PC-9 (cell line): ENCODE data around the gene STK32A. TPM values are rescaled to one million over a fixed set of nuclear protein-coding genes. Genes with fewer than 3 reads are reported as not detected.

Source experiments
- BruUV-seq: library from RNA; stranded (reverse); fragments of 400-500 nt; replicated peaks from 2 replicates; lab custom pipeline; 2021; lab: Mats Ljungman, UMichigan
- CTCF ChIA-PET: fragments of 300-600 bp; sonication (Branson Sonifier 250); formaldehyde crosslinking; loops from one replicate; lab custom pipeline; 2022; ENCODE audit warnings: antibody characterized with exemption; lab: Charles Lee
- POLR2A ChIA-PET: fragments of 300-600 bp; sonication (Branson Sonifier 250); formaldehyde crosslinking; loops from one replicate; lab custom pipeline; 2022; ENCODE audit warnings: antibody characterized with exemption; ENCODE audit not compliant: unreplicated experiment; lab: Charles Lee
- DNase-seq, 2 experiments: peaks; one replicate each; pipeline versions ENCODE4 v3.0.0 to v3.0.0-alpha.2; 2015 to 2022; ENCODE audit warnings: mixed read lengths in 1 of 2
- H2AFZ ChIP-seq: fragments of 200-600 bp; sonication (generic); 2 replicates; pipeline ENCODE4 v1.8.1; 2017; ENCODE audit warnings: antibody characterized with exemption
- H3F3A ChIP-seq: fragments of 200-600 bp; sonication (generic); 2 replicates; pipeline ENCODE4 v1.8.1; 2017; ENCODE audit warnings: antibody characterized with exemption, mild to moderate bottlenecking, low read depth; ENCODE audit not compliant: insufficient read depth
- H3K27ac ChIP-seq: fragments of 200-600 bp; sonication (generic); 2 replicates; pipeline ENCODE4 v1.6.1; 2016; ENCODE audit warnings: mixed run types
- H3K27me3 ChIP-seq: fragments of 200-600 bp; sonication (generic); 2 replicates; pipeline ENCODE4 v1.6.1; 2016; ENCODE audit warnings: low read depth, mixed run types; ENCODE audit not compliant: insufficient read depth
- H3K36me3 ChIP-seq: fragments of 200-600 bp; sonication (generic); 2 replicates; pipeline ENCODE4 v1.6.1; 2016; ENCODE audit warnings: low read depth, mixed run types
- H3K4me1 ChIP-seq: fragments of 200-600 bp; sonication (generic); replicated peaks from 2 replicates; pipeline ENCODE4 v1.6.1; 2016; ENCODE audit warnings: mixed run types; ENCODE audit not compliant: insufficient read depth
- H3K4me2 ChIP-seq: fragments of 200-600 bp; sonication (generic); 2 replicates; pipeline ENCODE4 v1.6.1; 2017; ENCODE audit warnings: mixed run types
- H3K4me3 ChIP-seq: fragments of 200-600 bp; sonication (generic); 2 replicates; pipeline ENCODE4 v1.6.1; 2016; ENCODE audit warnings: mixed run types
- H3K79me2 ChIP-seq: fragments of 200-600 bp; sonication (generic); 2 replicates; pipeline ENCODE4 v1.6.1; 2017; ENCODE audit warnings: low read depth, mixed run types
- H3K9me2 ChIP-seq: fragments of 200-600 bp; sonication (generic); 2 replicates; pipeline ENCODE4 v1.8.1; 2017; ENCODE audit warnings: mild to moderate bottlenecking; ENCODE audit not compliant: insufficient read depth
- H3K9me3 ChIP-seq: fragments of 200-600 bp; sonication (generic); 2 replicates; pipeline ENCODE4 v1.8.1; 2016; ENCODE audit warnings: low read depth; ENCODE audit not compliant: insufficient read depth
- H4K20me1 ChIP-seq: fragments of 200-600 bp; sonication (generic); 2 replicates; pipeline ENCODE4 v1.8.1; 2017; ENCODE audit not compliant: insufficient read depth
- CTCF ChIP-seq: fragments of 200-600 bp; sonication (generic); conservative IDR thresholded peaks from 2 replicates; pipeline ENCODE4 v1.6.1; 2017; ENCODE audit warnings: mixed run types, antibody characterized with exemption, mild to moderate bottlenecking, moderate library complexity
- EZH2 ChIP-seq: fragments of 200-600 bp; sonication (generic); IDR thresholded peaks from 2 replicates; pipeline ENCODE4 v1.8.0; 2017; ENCODE audit warnings: antibody characterized with exemption, low read depth
- intact Hi-C: fragments of 100-400 bp; cut with micrococcal nuclease; formaldehyde crosslinking; loops from one replicate; pipeline ENCODE4 v1.10.0; 2022; ENCODE audit not compliant: unreplicated experiment
- total RNA-seq: library from RNA; stranded (reverse); gene quantifications from 2 replicates; pipeline ENCODE4 v1.2.3, GENCODE V29; 2021

STK32A gene
- total RNA-seq, 1 experiment from 2014 or later: not detected

GRCh38 chr5:147410496-147411358 is 175.9 kb downstream of the STK32A start:
- Histone ChIP-seq H2AFZ (no peak overlapping the region), H3K36me3 (no peaks in the 10 kb centered on the region), H3K9me3 (no peaks in the 10 kb centered on the region), H3K4me3 (no peak overlapping the region), H3K27ac (no peak overlapping the region), H3K9me2 (no peaks in the 10 kb centered on the region), H3K79me2 (no peaks in the 10 kb centered on the region), H4K20me1 (no peaks in the 10 kb centered on the region; the same call in 1 of the 2 replicates), H3K27me3 (peaks cover 7% of the 10 kb centered on the region; the same call in 1 of the 2 replicates), H3F3A (no peaks in the 10 kb centered on the region), H3K4me1 (no peaks in the 10 kb centered on the region), H3K4me2 (no peak overlapping the region)
- CTCF ChIA-PET: no interaction called here
- TF ChIP-seq EZH2 (no peak), CTCF (no peak)
- no TSS peak for BruUV-seq
- DNase-seq: no peak
- POLR2A ChIA-PET: no interaction called here
- intact Hi-C loops: no loop called here

GRCh38 chr5:147411359-147412319 is 176.8 kb downstream of the STK32A start:
- ChIA-PET CTCF (no interaction called here), POLR2A (no interaction called here)
- H4K20me1 ChIP-seq: no peaks in the 10 kb centered on the region; the same call in 1 of the 2 replicates
- no peak overlapping the region for H3K4me3 ChIP-seq
- no peaks in the 10 kb centered on the region for H3K9me3 ChIP-seq
- intact Hi-C loops: no loop called here
- no peak for DNase-seq
- no peak overlapping the region for H3K4me2 ChIP-seq
- TF ChIP-seq CTCF: no peak
- no peak for TF ChIP-seq EZH2
- H3K36me3 ChIP-seq: no peaks in the 10 kb centered on the region
- no peaks in the 10 kb centered on the region for H3K9me2 ChIP-seq
- no TSS peak for BruUV-seq
- H3K79me2 ChIP-seq: no peaks in the 10 kb centered on the region
- H3K4me1 ChIP-seq: no peaks in the 10 kb centered on the region
- peaks cover 7% of the 10 kb centered on the region; the same call in 1 of the 2 replicates for H3K27me3 ChIP-seq
- no peaks in the 10 kb centered on the region for H3F3A ChIP-seq
- H2AFZ ChIP-seq: no peak overlapping the region
- no peak overlapping the region for H3K27ac ChIP-seq

GRCh38 chr5:147412561-147412960 is 177.7 kb downstream of the STK32A start:
- Histone ChIP-seq H3K27ac (no peak overlapping the region), H3K9me3 (no peaks in the 10 kb centered on the region), H2AFZ (no peak overlapping the region), H3K79me2 (no peaks in the 10 kb centered on the region), H3K4me3 (no peak overlapping the region), H3K4me1 (no peaks in the 10 kb centered on the region), H3K36me3 (no peaks in the 10 kb centered on the region), H3K4me2 (no peak overlapping the region), H3K9me2 (no peaks in the 10 kb centered on the region), H3F3A (no peaks in the 10 kb centered on the region), H4K20me1 (no peaks in the 10 kb centered on the region; the same call in 1 of the 2 replicates), H3K27me3 (peaks cover 7% of the 10 kb centered on the region; the same call in 1 of the 2 replicates)
- ChIA-PET POLR2A (no interaction called here), CTCF (no interaction called here)
- no TSS peak for BruUV-seq
- intact Hi-C loops: no loop called here
- DNase-seq: no peak
- TF ChIP-seq EZH2 (no peak), CTCF (no peak)
